IMR-90 (cell line): ENCODE measurements around the gene RHBDF2. TPM values are rescaled to one million over a fixed set of nuclear protein-coding genes. Genes with fewer than 3 reads are reported as not detected.

ENCODE experiments used
- ATAC-seq: fragments of 200-7000 bp; cut with Tn5 transposase; 2 replicates; pipeline ENCODE4 v1.9.1; 2020; ENCODE audit warnings: low read depth, mild to moderate bottlenecking, moderate library complexity
- BruUV-seq: library from RNA; stranded (reverse); fragments of 400-500 nt; replicated peaks from 2 replicates; lab custom pipeline; 2021; lab: Mats Ljungman, UMichigan
- CTCF ChIA-PET: fragments of 300-600 bp; formaldehyde crosslinking; extraction: SDS; loops from one replicate; lab custom pipeline; 2021; ENCODE audit warnings: antibody characterized with exemption; lab: Yijun Ruan, JAX
- POLR2A ChIA-PET: fragments of 300-600 bp; sonication (Branson Sonifier 250); formaldehyde crosslinking; loops from one replicate; lab custom pipeline; 2022; ENCODE audit warnings: antibody characterized with exemption; ENCODE audit not compliant: unreplicated experiment; lab: Charles Lee
- DNase-seq: peaks from one replicate; pipeline ENCODE4 v3.0.0; 2013
- H2AFZ ChIP-seq: replicated peaks from 2 replicates; pipeline ENCODE3; 2013; ENCODE audit warnings: low read length, mild to moderate bottlenecking; ENCODE audit not compliant: poor library complexity
- H2AK5ac ChIP-seq: 2 replicates; pipeline ENCODE4 v1.6.1; 2013; ENCODE audit warnings: low read depth, low read length, inconsistent platforms
- H2AK9ac ChIP-seq: replicated peaks from 2 replicates; pipeline ENCODE3; 2013; ENCODE audit warnings: mild to moderate bottlenecking, low read depth, low read length, moderate library complexity; ENCODE audit not compliant: poor library complexity
- H2BK120ac ChIP-seq: 2 replicates; pipeline ENCODE4 v1.6.1; 2013; ENCODE audit warnings: low read depth, low read length, inconsistent platforms
- H2BK15ac ChIP-seq: 3 replicates; pipeline ENCODE4 v1.6.1; 2013; ENCODE audit warnings: low read depth, low read length, inconsistent platforms
- H2BK20ac ChIP-seq: 2 replicates; pipeline ENCODE4 v1.6.1; 2013; ENCODE audit warnings: low read depth, mild to moderate bottlenecking, inconsistent platforms, low read length, moderate library complexity
- H2BK5ac ChIP-seq: 2 replicates; pipeline ENCODE4 v1.6.1; 2013; ENCODE audit warnings: mild to moderate bottlenecking, low read depth, low read length, inconsistent platforms; ENCODE audit not compliant: poor library complexity, severe bottlenecking
- H3K14ac ChIP-seq: replicated peaks from 2 replicates; pipeline ENCODE4 v1.6.1; 2013; ENCODE audit warnings: low read depth, low read length, inconsistent platforms
- H3K18ac ChIP-seq: 2 replicates; pipeline ENCODE4 v1.6.1; 2013; ENCODE audit warnings: low read depth, low read length, control low read depth
- H3K23ac ChIP-seq: 2 replicates; pipeline ENCODE4 v1.6.1; 2013; ENCODE audit warnings: low read depth, low read length, inconsistent platforms
- H3K27ac ChIP-seq: 2 replicates; pipeline ENCODE4 v1.5.1; 2013; ENCODE audit warnings: mild to moderate bottlenecking, control low read depth, low read length; ENCODE audit not compliant: insufficient read depth
- H3K27me3 ChIP-seq: 2 replicates; pipeline ENCODE4 v1.6.1; 2013; ENCODE audit warnings: low read length; ENCODE audit not compliant: control insufficient read depth, insufficient read depth
- H3K36me3 ChIP-seq: 2 replicates; pipeline ENCODE4 v1.6.1; 2013; ENCODE audit warnings: low read length, mixed read lengths; ENCODE audit not compliant: control insufficient read depth, insufficient read depth
- H3K4ac ChIP-seq: 2 replicates; pipeline ENCODE4 v1.6.1; 2013; ENCODE audit warnings: low read depth, low read length, inconsistent platforms
- H3K4me1 ChIP-seq: 2 replicates; pipeline ENCODE4 v1.6.1; 2013; ENCODE audit warnings: low read length, mixed read lengths; ENCODE audit not compliant: control insufficient read depth, insufficient read depth
- H3K4me2 ChIP-seq: 2 replicates; pipeline ENCODE4 v1.6.1; 2013; ENCODE audit warnings: low read depth, mild to moderate bottlenecking, control low read depth, low read length, moderate library complexity
- H3K4me3 ChIP-seq: 2 replicates; pipeline ENCODE4 v1.5.1; 2013; ENCODE audit warnings: low read depth, mild to moderate bottlenecking, control low read depth, low read length, moderate library complexity; ENCODE audit not compliant: insufficient read depth
- H3K56ac ChIP-seq: 2 replicates; pipeline ENCODE4 v1.6.1; 2013; ENCODE audit warnings: low read length, inconsistent platforms; ENCODE audit not compliant: insufficient read depth; ENCODE audit errors: extremely low read depth
- H3K79me1 ChIP-seq, 2 experiments: 2 replicates each; pipeline ENCODE4 v1.6.1; 2013; ENCODE audit warnings: low read length in 2 of 2, inconsistent platforms in 1 of 2, low read depth in 1 of 2
- H3K9ac ChIP-seq: 2 replicates; pipeline ENCODE4 v1.6.1; 2013; ENCODE audit warnings: low read depth, low read length, control low read depth
- H3K9me1 ChIP-seq: 2 replicates; pipeline ENCODE4 v1.6.1; 2013; ENCODE audit warnings: low read length, inconsistent platforms; ENCODE audit not compliant: insufficient read depth
- H3K9me3 ChIP-seq: 2 replicates; pipeline ENCODE4 v1.6.1; 2013; ENCODE audit warnings: low read length; ENCODE audit not compliant: control insufficient read depth, insufficient read depth
- H4K20me1 ChIP-seq: 2 replicates; pipeline ENCODE4 v1.6.1; 2013; ENCODE audit warnings: low read length, inconsistent platforms; ENCODE audit not compliant: insufficient read depth
- H4K5ac ChIP-seq: 2 replicates; pipeline ENCODE4 v1.6.1; 2013; ENCODE audit warnings: mild to moderate bottlenecking, low read depth, low read length, control low read depth
- H4K8ac ChIP-seq, 2 experiments: 2 replicates each; pipeline ENCODE4 v1.6.1; 2013; ENCODE audit warnings: low read depth in 2 of 2, low read length in 2 of 2, control low read depth in 1 of 2, inconsistent platforms in 1 of 2
- H4K91ac ChIP-seq: 2 replicates; pipeline ENCODE4 v1.6.1; 2013; ENCODE audit warnings: low read depth, low read length, inconsistent platforms; ENCODE audit not compliant: insufficient read depth
- RCOR1 ChIP-seq: IDR thresholded peaks from 2 replicates; pipeline ENCODE4 v1.6.1; 2012; ENCODE audit warnings: mild to moderate bottlenecking, low read length, improper control_type of control experiment; ENCODE audit not compliant: insufficient replicate concordance
- WGBS, 2 experiments: methylation state at CpG; one replicate each; pipeline versions ENCODE4 v1.1.5 to v1.1.7; 2013; ENCODE audit warnings: missing lambda C conversion rate in 2 of 2; ENCODE audit not compliant: insufficient read length in 1 of 2; ENCODE audit errors: extremely low coverage in 2 of 2; 5-methylcytosine and 5-hydroxymethylcytosine counted together
- dilution Hi-C: fragments of 300-500 bp; cut with HindIII; formaldehyde crosslinking; loops from one replicate; pipeline ENCODE4 v1.14.3; 2018; ENCODE audit warnings: low sequenced_read_pairs; ENCODE audit not compliant: unreplicated experiment
- in situ Hi-C: fragments of 300-500 bp; cut with MboI; formaldehyde crosslinking; loops from 3 replicates; pipeline ENCODE4 v1.14.3; 2019; ENCODE audit warnings: low sequenced_read_pairs, inconsistent platforms, mixed read lengths
- intact Hi-C: fragments of 100-400 bp; cut with micrococcal nuclease; formaldehyde crosslinking; loops from 2 replicates; pipeline ENCODE4 v1.10.0; 2022
- polyA plus RNA-seq, 3 experiments: library from polyadenylated mRNA; depleted of rRNA; stranded (reverse); fragments of >200 nt; gene quantifications; 2 replicates each; pipeline ENCODE4 v1.2.3, GENCODE V29; 2012; ENCODE audit warnings: low replicate concordance in 1 of 3
- total RNA-seq: library from RNA; depleted of rRNA; stranded (reverse); fragments of >200 nt; gene quantifications from 2 replicates; pipeline ENCODE4 v1.2.3, GENCODE V29; 2012

Gene RHBDF2
- total and polyA plus RNA-seq, 2 of the 4 experiments (the other 2 are of a cell fraction), result 1.3 to 8.3 TPM

DNA sequence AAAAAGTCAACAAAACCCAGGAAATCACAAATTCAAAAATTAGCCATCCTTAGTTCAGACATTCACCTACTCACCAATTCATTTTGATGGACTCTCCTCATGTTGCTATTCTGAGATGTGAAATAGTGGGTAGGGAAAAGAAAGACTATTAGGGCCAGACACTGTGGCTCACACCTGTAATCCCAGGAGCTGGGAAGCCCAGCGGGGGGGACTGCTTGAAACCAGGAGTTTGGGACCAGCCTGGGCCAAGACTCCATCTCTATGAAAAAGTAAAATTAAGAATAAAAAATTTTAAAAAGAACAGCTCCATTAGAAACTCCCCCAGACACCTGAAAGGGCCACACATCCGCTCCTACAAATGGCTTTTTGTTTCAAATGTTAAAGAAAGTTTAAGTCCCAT lies 69.7 kb downstream of the RHBDF2 start:
- Histone ChIP-seq H2BK120ac (no peak overlapping the region), H4K20me1 (peaks cover 76% of the 10 kb centered on the region), H3K36me3 (peaks cover 4% of the 10 kb centered on the region; the same call in 1 of the 2 replicates), H2BK5ac (no peak overlapping the region), H2BK20ac (no peak overlapping the region), H4K91ac (no peak overlapping the region), H3K9me3 (no peaks in the 10 kb centered on the region), H3K27ac (no peak overlapping the region), H3K18ac (no peak overlapping the region), H3K79me1 (peaks cover 47 to 85% of the 10 kb centered on the region in 2 experiments), H2AK9ac (no peak overlapping the region), H2BK15ac (no peak overlapping the region), H2AFZ (no peak overlapping the region), H3K4me1 (peaks cover 15% of the 10 kb centered on the region), H4K8ac (no peak overlapping the region), H3K4me3 (no peak overlapping the region), H3K4me2 (no peak overlapping the region), H3K9me1 (peaks cover 23% of the 10 kb centered on the region), H3K4ac (no peak overlapping the region), H3K9ac (no peak overlapping the region), H3K56ac (no peak overlapping the region), H3K23ac (no peak overlapping the region), H3K14ac (no peak overlapping the region), H3K27me3 (no peaks in the 10 kb centered on the region), H4K5ac (no peak overlapping the region), H2AK5ac (no peak overlapping the region)
- ChIA-PET CTCF (no interaction called here), POLR2A (no interaction called here)
- no CpG with 5 or more reads among the region's 2 CpGs for WGBS, 2 experiments
- intact Hi-C loops (no loop called here), dilution Hi-C loops (no loop called here), in situ Hi-C loops (no loop called here)
- ATAC-seq (no peak), DNase-seq (no peak)
- no TSS peak for BruUV-seq
- no peak for TF ChIP-seq RCOR1
